Thymus (tissue), 11 donors: ENCODE measurements around the gene ECEL1. TPM values are rescaled to one million over a fixed set of nuclear protein-coding genes. Genes with fewer than 3 reads are reported as not detected.
"Not testable (repeated sequence)": the region's sequence is repeated elsewhere in the genome, so short reads cannot be mapped to it uniquely, and the experiment has no call there.

Source experiments
- DNase-seq, 9 donors: peaks; one replicate each; pipeline ENCODE4 v3.0.0-alpha.2; 2013; ENCODE audit warnings: low spot score in 9 of 9, low read depth in 6 of 9, missing footprints in 1 of 9
- H3K27ac ChIP-seq, 2 donors: one replicate each; pipeline ENCODE4 v1.5.1; 2013; ENCODE audit warnings: control low read depth in 1 of 2, low read depth in 1 of 2, low read length in 1 of 2, mild to moderate bottlenecking in 1 of 2, moderate library complexity in 1 of 2
- H3K27me3 ChIP-seq, 2 donors: one replicate each; pipeline ENCODE4 v1.5.1; 2013; ENCODE audit warnings: low read length in 1 of 2; ENCODE audit not compliant: control insufficient read depth in 2 of 2, insufficient read depth in 1 of 2
- H3K36me3 ChIP-seq, 2 donors: one replicate each; pipeline ENCODE4 v1.5.1; 2013; ENCODE audit warnings: low read length in 1 of 2, mild to moderate bottlenecking in 1 of 2, moderate library complexity in 1 of 2; ENCODE audit not compliant: control insufficient read depth in 2 of 2, insufficient read depth in 2 of 2
- H3K4me1 ChIP-seq, 2 donors: one replicate each; pipeline ENCODE4 v1.5.1; 2013; ENCODE audit warnings: low read length in 2 of 2; ENCODE audit not compliant: control insufficient read depth in 2 of 2, insufficient read depth in 2 of 2
- H3K4me3 ChIP-seq, 2 donors: one replicate each; pipeline ENCODE4 v1.5.1; 2013; ENCODE audit warnings: low read length in 2 of 2, control low read depth in 1 of 2, mild to moderate bottlenecking in 1 of 2
- H3K9me3 ChIP-seq, 2 donors: one replicate each; pipeline ENCODE4 v1.5.1; 2013; ENCODE audit warnings: low read length in 1 of 2, mild to moderate bottlenecking in 1 of 2; ENCODE audit not compliant: control insufficient read depth in 2 of 2, insufficient read depth in 1 of 2
- WGBS: extraction: QIAGEN DNeasy Blood & Tissue Kit; methylation state at CpG from one replicate; pipeline ENCODE4 v1.1.7; 2013; 5-methylcytosine and 5-hydroxymethylcytosine counted together
- polyA plus RNA-seq: library from polyadenylated mRNA; stranded (reverse); fragments of 200-250 nt; gene quantifications from one replicate; pipeline ENCODE4 v1.2.3, GENCODE V29; 2013
- total RNA-seq: library from RNA; stranded (reverse); fragments of 120-200 nt; gene quantifications from one replicate; pipeline ENCODE4 v1.2.4, GENCODE V29; 2013
- donor health status: healthy.

Gene ECEL1
- total and polyA plus RNA-seq, 2 donors, result 0.28 to 1.7 TPM

DNA sequence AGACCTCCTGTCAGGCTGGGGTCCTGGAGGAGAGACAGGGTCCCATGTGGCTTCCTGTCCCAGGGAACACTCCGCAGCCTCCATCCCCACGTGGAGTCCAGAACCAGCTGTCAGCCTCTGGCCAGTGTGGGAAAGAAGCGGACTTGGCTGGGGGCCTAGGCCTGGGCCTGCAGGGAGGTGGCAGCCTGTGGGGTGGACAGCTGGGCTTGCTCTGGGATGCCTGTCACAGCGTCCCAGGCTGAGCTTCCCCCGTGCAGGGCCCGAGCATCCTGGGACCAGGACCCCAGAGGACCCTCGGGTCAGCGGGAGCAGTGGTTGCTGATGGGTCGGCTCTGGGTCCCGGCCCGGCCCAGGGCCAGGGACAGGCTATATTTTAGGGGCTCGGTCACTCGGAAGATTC is 45.2 kb downstream of the ECEL1 start:
- 86% methylated on average over 13 of the region's 13 CpGs for WGBS

DNA sequence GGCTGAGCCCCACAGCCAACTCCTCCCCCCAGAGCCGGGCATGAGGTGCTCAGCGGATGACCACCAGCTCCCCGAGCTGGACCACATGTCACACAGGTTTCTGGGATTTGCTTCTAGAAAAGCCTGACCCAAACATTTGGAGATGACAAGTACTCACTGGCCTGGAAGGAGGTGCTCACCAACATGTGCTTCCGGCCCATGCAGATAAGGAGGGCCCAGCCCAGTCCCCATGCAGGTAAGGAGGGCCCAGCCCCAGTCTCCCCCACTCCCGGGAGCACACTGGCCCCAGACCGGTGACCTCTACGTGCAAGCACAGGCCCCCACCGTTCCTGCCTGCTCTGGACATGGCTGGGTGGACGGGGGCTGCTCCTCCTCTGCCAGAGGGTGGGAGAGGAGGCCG is 45.7 kb downstream of the ECEL1 start:
- peaks cover 0 to 18% of the 10 kb centered on the region in 2 donors for H3K27me3 ChIP-seq
- not testable (repeated sequence) for H3K4me1 ChIP-seq, DNase-seq, H3K36me3 ChIP-seq, H3K9me3 ChIP-seq, H3K4me3 ChIP-seq, H3K27ac ChIP-seq
- WGBS, result 95% methylated on average over 9 of the region's 10 CpGs

More for the DNA sequence above, 45.2 kb downstream of the ECEL1 start:
- H3K27ac ChIP-seq, H3K9me3 ChIP-seq, H3K36me3 ChIP-seq, H3K4me1 ChIP-seq, H3K4me3 ChIP-seq, DNase-seq: not testable (repeated sequence)
- peaks cover 0 to 18% of the 10 kb centered on the region in 2 donors for H3K27me3 ChIP-seq

GRCh38 chr2:232441147-232441651 is 46.4 kb downstream of the ECEL1 start:
- 84% methylated on average over 12 of the region's 12 CpGs for WGBS
- DNase-seq, result no peak
- Histone ChIP-seq H3K9me3 (no peaks in the 10 kb centered on the region), H3K4me3 (no peak overlapping the region), H3K27me3 (peaks cover 0 to 18% of the 10 kb centered on the region in 2 donors), H3K36me3 (no peaks in the 10 kb centered on the region), H3K4me1 (peaks cover 0 to 2% of the 10 kb centered on the region in 2 donors), H3K27ac (no peak overlapping the region)

GRCh38 chr2:232440220-232441018 is 47.2 kb downstream of the ECEL1 start:
- H3K9me3 ChIP-seq, H3K27ac ChIP-seq, H3K36me3 ChIP-seq, H3K4me1 ChIP-seq, H3K4me3 ChIP-seq: not testable (repeated sequence)
- peaks cover 0 to 20% of the 10 kb centered on the region in 2 donors for H3K27me3 ChIP-seq
- DNase-seq, result peak; percentile 37 to 89 (median 74)
- 19% methylated on average over 15 of the region's 16 CpGs for WGBS

GRCh38 chr2:232439758-232440135 is 47.9 kb downstream of the ECEL1 start:
- DNase-seq, result no peak
- H3K36me3 ChIP-seq, result no peaks in the 10 kb centered on the region
- peaks cover 0 to 22% of the 10 kb centered on the region in 2 donors for H3K27me3 ChIP-seq
- H3K4me3 ChIP-seq, result no peak overlapping the region
- WGBS, result 55% methylated on average over 3 of the region's 5 CpGs
- H3K27ac ChIP-seq, result no peak overlapping the region
- peaks cover 0 to 2% of the 10 kb centered on the region in 2 donors for H3K4me1 ChIP-seq
- H3K9me3 ChIP-seq, result no peaks in the 10 kb centered on the region

- H3K9me3 ChIP-seq, result no peaks in the 10 kb centered on the region
- peaks cover 0 to 2% of the 10 kb centered on the region in 2 donors for H3K4me1 ChIP-seq
- 84% methylated on average over 21 of the region's 22 CpGs for WGBS
- H3K4me3 ChIP-seq, result no peak overlapping the region
- no peaks in the 10 kb centered on the region for H3K36me3 ChIP-seq
- peaks cover 0 to 20% of the 10 kb centered on the region in 2 donors for H3K27me3 ChIP-seq
- no peak for DNase-seq
- no peak overlapping the region for H3K27ac ChIP-seq
Measured at GRCh38 chr2:232438951-232439757, 48.5 kb downstream of the ECEL1 start.

- Histone ChIP-seq H3K4me1 (peaks cover 0 to 2% of the 10 kb centered on the region in 2 donors), H3K27ac (no peak overlapping the region), H3K9me3 (no peaks in the 10 kb centered on the region), H3K36me3 (no peaks in the 10 kb centered on the region), H3K27me3 (peaks cover 0 to 20% of the 10 kb centered on the region in 2 donors), H3K4me3 (no peak overlapping the region)
- WGBS, result 93% methylated on average over 12 of the region's 12 CpGs
- no peak for DNase-seq
Measured at GRCh38 chr2:232438091-232438490, 49.5 kb downstream of the ECEL1 start.

DNA sequence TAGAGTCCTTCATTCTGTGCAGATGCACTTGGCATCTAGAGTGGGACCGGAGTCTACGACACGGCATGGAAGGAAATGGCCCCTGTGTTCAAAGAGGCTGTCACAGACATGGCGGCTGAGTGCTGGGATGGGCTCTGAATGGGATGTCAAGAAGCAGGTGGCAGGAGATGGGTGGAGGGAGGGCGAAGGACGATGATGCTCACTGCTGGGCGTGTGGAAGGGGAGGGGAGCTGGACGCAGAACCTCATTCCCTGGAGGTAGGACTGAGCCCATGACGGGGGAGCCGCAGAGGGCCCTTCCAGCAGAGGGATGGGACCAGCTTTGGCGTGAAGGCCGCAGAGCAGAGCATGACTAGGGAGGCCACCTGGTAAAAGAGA is 50.5 kb downstream of the ECEL1 start:
- no peaks in the 10 kb centered on the region for H3K36me3 ChIP-seq
- H3K27ac ChIP-seq, result no peak overlapping the region
- H3K4me1 ChIP-seq, result peaks cover 0 to 2% of the 10 kb centered on the region in 2 donors
- peaks cover 0 to 20% of the 10 kb centered on the region in 2 donors for H3K27me3 ChIP-seq
- no peak for DNase-seq
- H3K9me3 ChIP-seq, result no peaks in the 10 kb centered on the region
- 89% methylated on average over 12 of the region's 12 CpGs for WGBS
- H3K4me3 ChIP-seq, result no peak overlapping the region
